PC-3 (cell line): Measurements from ENCODE around the gene MCAT. TPM values are rescaled to one million over a fixed set of nuclear protein-coding genes. Genes with fewer than 3 reads are reported as not detected.
"Not testable (repeated sequence)": the region's sequence is repeated elsewhere in the genome, so short reads cannot be mapped to it uniquely, and the experiment has no call there.

Source experiments
- ATAC-seq: fragments of 200-7000 bp; cut with Tn5 transposase; 2 replicates; pipeline ENCODE4 v1.9.1; 2020; ENCODE audit warnings: mild to moderate bottlenecking, moderate library complexity
- BruUV-seq: library from RNA; stranded (reverse); fragments of 400-500 nt; replicated peaks from 2 replicates; lab custom pipeline; 2021; lab: Mats Ljungman, UMichigan
- CTCF ChIA-PET: fragments of 300-600 bp; sonication (Branson Sonifier 250); formaldehyde crosslinking; loops from one replicate; lab custom pipeline; 2022; ENCODE audit warnings: antibody characterized with exemption; lab: Charles Lee
- POLR2A ChIA-PET: fragments of 300-600 bp; sonication (Branson Sonifier 250); formaldehyde crosslinking; loops from one replicate; lab custom pipeline; 2022; ENCODE audit warnings: antibody characterized with exemption; ENCODE audit not compliant: unreplicated experiment; lab: Charles Lee
- DNase-seq: peaks from one replicate; pipeline ENCODE4 v3.0.0-alpha.2; 2015
- H2AFZ ChIP-seq: fragments of 300-600 bp; sonication (generic); 2 replicates; pipeline ENCODE4 v1.6.0; 2016; ENCODE audit warnings: antibody characterized with exemption, low read length
- H3F3A ChIP-seq: fragments of 300-600 bp; sonication (generic); one replicate; pipeline ENCODE4 v1.6.0; 2017; ENCODE audit warnings: antibody characterized with exemption, low read length, control low read depth, mild to moderate bottlenecking; ENCODE audit not compliant: unreplicated experiment
- H3K27ac ChIP-seq: fragments of 300-600 bp; sonication (generic); 2 replicates; pipeline ENCODE4 v1.5.1; 2016; ENCODE audit warnings: mild to moderate bottlenecking, low read length
- H3K27me3 ChIP-seq: fragments of 300-600 bp; sonication (generic); 2 replicates; pipeline ENCODE4 v1.6.1; 2016; ENCODE audit warnings: low read length, mixed read lengths
- H3K36me3 ChIP-seq: fragments of 300-600 bp; sonication (generic); 2 replicates; pipeline ENCODE4 v1.6.1; 2016; ENCODE audit warnings: low read depth, mixed run types, low read length, mixed read lengths
- H3K4me1 ChIP-seq: fragments of 300-600 bp; sonication (generic); 2 replicates; pipeline ENCODE4 v1.5.1; 2016; ENCODE audit warnings: low read length; ENCODE audit not compliant: insufficient read depth
- H3K4me2 ChIP-seq: fragments of 300-600 bp; sonication (generic); 2 replicates; pipeline ENCODE4 v1.6.0; 2016; ENCODE audit warnings: low read length
- H3K4me3 ChIP-seq: fragments of 300-600 bp; sonication (generic); 2 replicates; pipeline ENCODE4 v1.5.1; 2016; ENCODE audit warnings: mild to moderate bottlenecking, low read length, mixed read lengths
- H3K79me2 ChIP-seq: fragments of 300-600 bp; sonication (generic); 2 replicates; pipeline ENCODE4 v1.6.1; 2017; ENCODE audit warnings: low read length, mixed read lengths
- H3K9ac ChIP-seq: fragments of 300-600 bp; sonication (generic); 2 replicates; pipeline ENCODE4 v1.6.0; 2016; ENCODE audit warnings: mild to moderate bottlenecking, low read length
- H3K9me2 ChIP-seq: fragments of 300-600 bp; sonication (generic); replicated peaks from 2 replicates; pipeline ENCODE4 v1.6.1; 2016; ENCODE audit warnings: mixed run types, low read length, mixed read lengths
- H3K9me3 ChIP-seq: fragments of 300-600 bp; sonication (generic); 2 replicates; pipeline ENCODE4 v1.6.1; 2016; ENCODE audit warnings: low read length, mixed read lengths
- H4K20me1 ChIP-seq: fragments of 300-600 bp; sonication (generic); 2 replicates; pipeline ENCODE4 v1.6.1; 2016; ENCODE audit warnings: low read length, mixed read lengths
- EZH2 ChIP-seq: fragments of 300-600 bp; sonication (generic); IDR thresholded peaks from one replicate; pipeline ENCODE4 v1.6.1; 2017; ENCODE audit warnings: antibody characterized with exemption, mild to moderate bottlenecking, low read length; ENCODE audit not compliant: unreplicated experiment
- EZH2phosphoT487 ChIP-seq: fragments of 300-600 bp; sonication (generic); IDR thresholded peaks from 2 replicates; pipeline ENCODE4 v1.6.1; 2018; ENCODE audit warnings: mild to moderate bottlenecking, antibody characterized with exemption, low read length, borderline replicate concordance
- intact Hi-C: fragments of 100-400 bp; cut with micrococcal nuclease; formaldehyde crosslinking; loops from 2 replicates; pipeline ENCODE4 v1.9.0; 2023
- total RNA-seq: library from RNA; depleted of rRNA; stranded (reverse); fragments of >200 nt; gene quantifications from 2 replicates; pipeline ENCODE4 v1.2.3, GENCODE V29; 2014
- TF ChIP-seq, protein P1 (sequence below): fragments of 300-600 bp; sonication (generic); conservative IDR thresholded peaks from 2 replicates; pipeline ENCODE4 v1.5.1; 2017; ENCODE audit warnings: antibody characterized with exemption, low read depth, mild to moderate bottlenecking, low read length

Gene MCAT
- total RNA-seq, 1 experiment from 2014 or later, result 29.2 TPM

DNA sequence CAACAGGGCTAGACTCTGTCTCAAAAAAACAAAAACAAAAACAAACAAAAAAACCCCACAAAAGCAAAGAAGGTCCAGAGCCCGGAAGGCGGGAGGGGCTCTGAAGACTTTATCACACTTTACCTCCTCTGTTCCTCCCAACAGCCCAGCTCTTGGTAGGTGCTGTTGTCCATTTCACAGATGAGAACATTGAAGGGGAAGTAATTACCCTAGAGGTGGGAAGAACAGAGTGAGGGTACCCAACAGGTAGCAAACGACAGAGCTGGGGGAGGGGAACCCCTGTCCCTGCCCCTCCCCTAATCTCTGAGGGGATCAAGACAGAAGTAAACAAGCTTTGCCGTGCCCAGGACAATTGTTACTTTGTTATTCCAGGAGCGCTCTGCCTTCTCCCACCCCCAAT, 33.7 kb downstream of the MCAT start:
- CTCF ChIA-PET, result no interaction called here
- Histone ChIP-seq H4K20me1 (no peaks in the 10 kb centered on the region), H3K4me3 (no peak overlapping the region), H3K9ac (no peak overlapping the region), H3K79me2 (peaks cover 20% of the 10 kb centered on the region), H3K27me3 (no peaks in the 10 kb centered on the region), H3K4me2 (no peak overlapping the region), H2AFZ (no peak overlapping the region), H3K27ac (no peak overlapping the region), H3K36me3 (no peaks in the 10 kb centered on the region), H3F3A (no peaks in the 10 kb centered on the region), H3K4me1 (peaks cover 13% of the 10 kb centered on the region; the same call in 1 of the 2 replicates), H3K9me2 (no peaks in the 10 kb centered on the region), H3K9me3 (no peaks in the 10 kb centered on the region)
- DNase-seq (no peak), ATAC-seq (no peak)
- TF ChIP-seq, protein P1, sequence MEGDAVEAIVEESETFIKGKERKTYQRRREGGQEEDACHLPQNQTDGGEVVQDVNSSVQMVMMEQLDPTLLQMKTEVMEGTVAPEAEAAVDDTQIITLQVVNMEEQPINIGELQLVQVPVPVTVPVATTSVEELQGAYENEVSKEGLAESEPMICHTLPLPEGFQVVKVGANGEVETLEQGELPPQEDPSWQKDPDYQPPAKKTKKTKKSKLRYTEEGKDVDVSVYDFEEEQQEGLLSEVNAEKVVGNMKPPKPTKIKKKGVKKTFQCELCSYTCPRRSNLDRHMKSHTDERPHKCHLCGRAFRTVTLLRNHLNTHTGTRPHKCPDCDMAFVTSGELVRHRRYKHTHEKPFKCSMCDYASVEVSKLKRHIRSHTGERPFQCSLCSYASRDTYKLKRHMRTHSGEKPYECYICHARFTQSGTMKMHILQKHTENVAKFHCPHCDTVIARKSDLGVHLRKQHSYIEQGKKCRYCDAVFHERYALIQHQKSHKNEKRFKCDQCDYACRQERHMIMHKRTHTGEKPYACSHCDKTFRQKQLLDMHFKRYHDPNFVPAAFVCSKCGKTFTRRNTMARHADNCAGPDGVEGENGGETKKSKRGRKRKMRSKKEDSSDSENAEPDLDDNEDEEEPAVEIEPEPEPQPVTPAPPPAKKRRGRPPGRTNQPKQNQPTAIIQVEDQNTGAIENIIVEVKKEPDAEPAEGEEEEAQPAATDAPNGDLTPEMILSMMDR, result no peak
- TF ChIP-seq EZH2 (no peak), EZH2phosphoT487 (no peak)
- POLR2A ChIA-PET, result no interaction called here
- intact Hi-C loops, result no loop called here
- no TSS peak for BruUV-seq

GRCh38 chr22:43106302-43106701, 36.9 kb downstream of the MCAT start:
- Histone ChIP-seq H3K79me2 (0 out of 2 replicates have a peak, but pooled peaks cover under 1% of the 10 kb centered on the region), H3K4me2 (no peak overlapping the region), H4K20me1 (no peaks in the 10 kb centered on the region), H3K27me3 (no peaks in the 10 kb centered on the region), H3K27ac (no peak overlapping the region), H3K4me3 (no peak overlapping the region), H2AFZ (no peak overlapping the region), H3K9ac (no peak overlapping the region), H3K4me1 (0 out of 2 replicates have a peak, but pooled peaks cover under 1% of the 10 kb centered on the region), H3K9me3 (no peaks in the 10 kb centered on the region), H3K9me2 (no peaks in the 10 kb centered on the region), H3K36me3 (no peaks in the 10 kb centered on the region), H3F3A (no peaks in the 10 kb centered on the region)
- BruUV-seq, result no TSS peak
- TF ChIP-seq EZH2 (no peak), EZH2phosphoT487 (no peak)
- TF ChIP-seq, protein P1, result no peak
- ChIA-PET CTCF (no interaction called here), POLR2A (no interaction called here)
- DNase-seq, result no peak
- intact Hi-C loops, result no loop called here
- ATAC-seq, result no peak

DNA sequence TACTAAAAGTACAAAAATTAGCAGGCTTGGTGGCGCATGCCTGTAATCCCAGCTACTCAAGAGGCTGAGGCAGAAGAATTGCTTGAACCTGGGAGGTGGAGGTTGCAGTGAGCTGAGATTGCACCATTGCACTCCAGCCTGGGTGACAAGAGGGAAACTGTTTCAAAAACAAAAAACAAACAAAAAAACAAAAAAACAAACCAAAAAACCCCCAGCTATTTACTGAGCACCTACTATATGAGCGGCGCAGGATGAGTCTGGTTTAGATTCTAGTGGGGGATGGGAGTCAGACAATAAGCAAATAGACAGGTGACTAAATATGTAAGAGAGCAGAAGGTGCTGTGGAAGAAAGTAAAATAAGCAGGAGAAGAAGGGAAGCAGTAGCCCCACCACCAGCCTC, 38.2 kb downstream of the MCAT start:
- BruUV-seq, POLR2A ChIA-PET, intact Hi-C loops: not testable (repeated sequence)

DNA sequence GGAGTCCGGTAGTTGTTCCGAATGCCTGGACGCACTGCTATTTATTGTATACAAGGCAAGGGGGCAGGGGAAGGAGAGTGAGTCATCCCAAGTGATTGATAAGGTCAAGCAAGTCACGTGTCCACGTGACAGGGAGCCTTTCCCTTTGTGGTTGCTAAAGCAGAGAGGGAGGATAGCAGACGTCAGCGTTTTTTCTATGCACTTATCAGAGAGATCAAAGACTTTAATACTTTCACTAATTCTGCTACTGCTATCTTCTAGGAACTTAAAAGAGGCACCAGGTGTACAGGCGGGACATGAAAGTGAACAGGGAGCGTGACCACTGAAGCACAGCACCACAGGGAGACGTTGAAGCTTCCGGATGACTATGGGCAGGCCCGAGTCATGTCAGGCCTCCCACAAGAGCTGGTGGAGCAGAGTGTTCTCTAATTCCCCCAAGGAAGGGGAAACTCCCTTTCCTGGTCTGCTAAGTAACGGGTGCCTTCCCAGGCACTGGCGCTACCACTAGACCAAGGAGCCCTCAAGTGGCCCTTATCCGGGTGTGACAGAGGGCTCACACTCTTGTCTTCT, 39.1 kb downstream of the MCAT start:
- DNase-seq, H3K27me3 ChIP-seq, CTCF ChIA-PET, H3K4me1 ChIP-seq, H3K4me2 ChIP-seq, H3F3A ChIP-seq, intact Hi-C loops, H3K9ac ChIP-seq, H3K9me3 ChIP-seq, BruUV-seq, H4K20me1 ChIP-seq, H3K27ac ChIP-seq, H3K9me2 ChIP-seq, ATAC-seq, H2AFZ ChIP-seq, POLR2A ChIA-PET, H3K4me3 ChIP-seq, H3K36me3 ChIP-seq, H3K79me2 ChIP-seq: not testable (repeated sequence)

More for the DNA sequence above, 38.2 kb downstream of the MCAT start:
- ATAC-seq, H4K20me1 ChIP-seq, H2AFZ ChIP-seq, H3K27ac ChIP-seq, H3K36me3 ChIP-seq, H3K4me2 ChIP-seq, CTCF ChIA-PET, H3K79me2 ChIP-seq, H3K27me3 ChIP-seq, H3K4me1 ChIP-seq, DNase-seq, H3K9ac ChIP-seq, H3F3A ChIP-seq, H3K9me3 ChIP-seq, H3K9me2 ChIP-seq, H3K4me3 ChIP-seq: not testable (repeated sequence)
